NCI-H1417 treated with DMSO at 0.1 percent for 48 hours (cell line): ENCODE results near the gene INF2.

Experiments
- DNase-seq: peaks from one replicate; lab custom pipeline; 2025; lab: John Stamatoyannopoulos, UW

INF2 gene

DNA sequence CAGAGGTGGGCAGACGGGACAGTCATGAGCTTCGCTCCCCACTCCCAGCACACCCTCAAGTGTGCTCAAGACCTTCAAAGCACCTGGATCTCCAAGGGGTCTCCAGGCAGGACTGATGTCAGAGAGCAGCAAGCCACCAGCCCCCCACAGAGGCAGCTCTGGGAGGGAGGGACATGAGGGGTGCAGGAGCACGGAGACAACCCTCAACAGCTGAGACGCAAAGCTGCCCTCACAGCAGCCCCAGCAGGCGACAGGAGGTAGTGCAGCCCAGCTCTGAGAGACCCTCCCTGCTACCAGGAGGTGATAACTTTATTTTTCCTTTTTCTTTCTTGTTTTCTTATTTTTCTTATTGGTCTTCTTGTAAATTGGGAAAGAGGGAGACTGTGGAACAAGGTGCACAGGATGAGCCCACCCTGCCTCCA is 81.4 kb downstream of the INF2 start:
- DNase-seq: no peak

DNA sequence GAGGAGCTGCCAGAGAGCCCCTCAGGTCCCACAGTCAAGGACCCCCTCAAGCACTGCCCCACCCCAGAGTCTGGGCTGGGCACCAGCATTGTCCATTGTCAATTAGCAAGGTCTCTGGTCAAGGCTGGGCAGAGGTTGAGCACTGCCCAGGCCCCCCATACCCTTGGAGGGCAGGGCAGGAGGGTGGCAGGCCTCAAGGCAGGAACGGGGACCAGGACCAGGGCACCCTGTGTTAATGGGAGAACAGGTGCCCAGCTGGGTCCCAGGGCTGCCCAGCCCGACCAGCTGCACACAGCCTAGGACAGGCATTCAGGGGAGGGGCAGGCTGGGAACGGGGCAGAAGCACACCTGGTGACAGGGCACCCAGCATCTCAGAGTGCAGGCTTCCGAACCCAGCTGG is 82.0 kb downstream of the INF2 start:
- DNase-seq: no peak
